ENCODE results near the gene VEGFA.

GRCh38 chr6:43833996-43834390 lies 64.0 kb downstream of the VEGFA start:
- TF ChIP-seq TAF1 (IDR thresholded peaks at IDR 0.05; ENCODE audit: low read depth, low read length), result no peak
- no peak for TF ChIP-seq POLR2AphosphoS5 (IDR thresholded peaks at IDR 0.05; ENCODE audit: low read depth, low read length)
- no peak for TF ChIP-seq POU2F2 (IDR thresholded peaks at IDR 0.05; ENCODE audit: low read depth, low read length)
- TF ChIP-seq POLR2A (IDR thresholded peaks at IDR 0.05; ENCODE audit: low read depth, low read length), result no peak
- TF ChIP-seq SPI1 (IDR thresholded peaks at IDR 0.05; ENCODE audit: low read depth, low read length), result no peak

Data from GM12891 (cell line).